Midbrain (tissue), 1 donor: ENCODE measurements around the gene MELK.

Experiments used
- DNase-seq: peaks from one replicate; lab custom pipeline; 2025; lab: John Stamatoyannopoulos, UW

MELK gene

GRCh38 chr9:36676091-36676490, 103.4 kb downstream of the MELK start:
- DNase-seq: no peak

- no peak for DNase-seq
Measured at GRCh38 chr9:36676778-36677485, 104.2 kb downstream of the MELK start.

GRCh38 chr9:36677611-36678010, 104.9 kb downstream of the MELK start:
- DNase-seq: no peak

GRCh38 chr9:36679710-36680109, 107.0 kb downstream of the MELK start:
- no peak for DNase-seq

GRCh38 chr9:36686471-36686870, 113.8 kb downstream of the MELK start:
- DNase-seq: no peak

GRCh38 chr9:36690412-36691168, 117.9 kb downstream of the MELK start:
- no peak for DNase-seq

GRCh38 chr9:36691671-36692070, 119.0 kb downstream of the MELK start:
- no peak for DNase-seq

GRCh38 chr9:36698984-36699383, 126.3 kb downstream of the MELK start:
- DNase-seq: no peak

GRCh38 chr9:36704148-36704547, 131.5 kb downstream of the MELK start:
- no peak for DNase-seq

GRCh38 chr9:36713515-36714490, 141.1 kb downstream of the MELK start:
- DNase-seq: no peak

GRCh38 chr9:36716496-36716895, 143.8 kb downstream of the MELK start:
- no peak for DNase-seq

GRCh38 chr9:36717276-36717675, 144.6 kb downstream of the MELK start:
- DNase-seq: no peak

- no peak for DNase-seq
Measured at GRCh38 chr9:36718612-36719011, 145.9 kb downstream of the MELK start.

GRCh38 chr9:36720043-36720442, 147.3 kb downstream of the MELK start:
- DNase-seq: no peak

GRCh38 chr9:36721846-36722588, 149.3 kb downstream of the MELK start:
- no peak for DNase-seq

- no peak for DNase-seq
Measured at GRCh38 chr9:36725777-36726356, 153.2 kb downstream of the MELK start.
